Urinary bladder (tissue), 4 donors: ENCODE results near the gene MBOAT7. TPM values are rescaled to one million over a fixed set of nuclear protein-coding genes. Genes with fewer than 3 reads are reported as not detected.
"Not testable (repeated sequence)": the region's sequence is repeated elsewhere in the genome, so short reads cannot be mapped to it uniquely, and the experiment has no call there.

ENCODE experiments used
- DNase-seq: peaks from one replicate; pipeline ENCODE4 v3.0.0-alpha.2; 2015; ENCODE audit errors: extremely low spot score
- H3K27ac ChIP-seq: one replicate; pipeline ENCODE4 v1.5.1; 2013; ENCODE audit warnings: low read depth, mild to moderate bottlenecking, moderate library complexity
- H3K36me3 ChIP-seq: one replicate; pipeline ENCODE4 v1.6.1; 2013; ENCODE audit warnings: mild to moderate bottlenecking, moderate library complexity; ENCODE audit not compliant: insufficient read depth
- H3K4me1 ChIP-seq: one replicate; pipeline ENCODE4 v1.6.1; 2013; ENCODE audit warnings: mild to moderate bottlenecking, moderate library complexity; ENCODE audit not compliant: insufficient read depth
- H3K4me3 ChIP-seq: one replicate; pipeline ENCODE4 v1.5.1; 2013; ENCODE audit warnings: low read depth, low read length
- WGBS: extraction: QIAGEN DNeasy Blood & Tissue Kit; methylation state at CpG from one replicate; pipeline ENCODE4 v1.1.7; 2013; 5-methylcytosine and 5-hydroxymethylcytosine counted together
- polyA plus RNA-seq: library from polyadenylated mRNA; stranded (reverse); fragments of 200-250 nt; gene quantifications from one replicate; pipeline ENCODE4 v1.2.3, GENCODE V29; 2013
- total RNA-seq: library from RNA; depleted of rRNA; stranded (reverse); fragments of >200 nt; gene quantifications from one replicate; pipeline ENCODE4 v1.2.3, GENCODE V29; 2014
- donor health status: healthy with polysubstance abuse.
- donor health status: healthy.

The MBOAT7 gene
- total RNA-seq (22.9 TPM), polyA plus RNA-seq (69.7 TPM)

DNA sequence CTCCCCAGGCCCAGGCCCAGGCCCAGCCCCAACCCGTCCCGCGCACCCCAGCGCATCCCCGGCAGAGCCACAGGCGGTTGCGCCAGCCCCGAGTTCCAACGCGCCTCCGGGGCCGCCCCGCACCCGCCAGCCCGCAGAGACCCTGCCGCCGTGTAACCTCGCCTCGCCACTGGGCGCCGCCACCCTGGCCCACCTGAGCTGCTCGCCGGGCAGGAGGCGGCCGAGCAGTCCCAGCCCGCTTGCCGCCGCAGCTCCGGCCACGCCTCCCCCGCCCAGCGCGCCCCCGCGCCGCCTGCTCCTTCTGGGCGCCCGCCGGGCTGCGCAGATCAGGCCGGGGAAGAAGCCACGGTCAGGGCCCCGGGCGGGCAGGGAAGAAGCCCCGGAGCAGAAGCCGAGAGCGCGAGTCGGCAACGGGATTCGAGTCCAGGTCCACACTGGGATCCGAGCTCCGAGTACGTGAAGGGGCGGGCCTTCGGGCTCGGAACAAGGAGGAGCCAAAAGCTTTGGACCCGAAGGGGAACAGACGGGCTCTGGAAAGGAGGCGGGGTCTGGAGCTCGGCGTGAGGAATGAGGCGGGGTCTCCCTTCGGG lies at the start of gene MBOAT7:
Gene MBOAT7 (minus strand): TSS at position 436 of the 590 bp plus-strand sequence. CDS start 1,072 bp downstream, outside the sequence.
- Histone ChIP-seq H3K27ac (peak within 1 kb of the TSS; percentile 92), H3K36me3 (no peaks in the 10 kb centered on the region), H3K4me1 (no peaks in the 10 kb centered on the region), H3K4me3 (peak within 1 kb of the TSS; percentile 62)
- under 1% methylated on average over 64 of the region's 64 CpGs for WGBS
- DNase-seq, result no peak

- 81% methylated on average over 5 of the region's 5 CpGs for WGBS
- H3K4me3 ChIP-seq, result no peak overlapping the region
- no peaks in the 10 kb centered on the region for H3K4me1 ChIP-seq
- no peaks in the 10 kb centered on the region for H3K36me3 ChIP-seq
- DNase-seq, result no peak
- no peak overlapping the region for H3K27ac ChIP-seq
Measured at GRCh38 chr19:54233941-54234340, 44.6 kb upstream of the MBOAT7 start.

DNA sequence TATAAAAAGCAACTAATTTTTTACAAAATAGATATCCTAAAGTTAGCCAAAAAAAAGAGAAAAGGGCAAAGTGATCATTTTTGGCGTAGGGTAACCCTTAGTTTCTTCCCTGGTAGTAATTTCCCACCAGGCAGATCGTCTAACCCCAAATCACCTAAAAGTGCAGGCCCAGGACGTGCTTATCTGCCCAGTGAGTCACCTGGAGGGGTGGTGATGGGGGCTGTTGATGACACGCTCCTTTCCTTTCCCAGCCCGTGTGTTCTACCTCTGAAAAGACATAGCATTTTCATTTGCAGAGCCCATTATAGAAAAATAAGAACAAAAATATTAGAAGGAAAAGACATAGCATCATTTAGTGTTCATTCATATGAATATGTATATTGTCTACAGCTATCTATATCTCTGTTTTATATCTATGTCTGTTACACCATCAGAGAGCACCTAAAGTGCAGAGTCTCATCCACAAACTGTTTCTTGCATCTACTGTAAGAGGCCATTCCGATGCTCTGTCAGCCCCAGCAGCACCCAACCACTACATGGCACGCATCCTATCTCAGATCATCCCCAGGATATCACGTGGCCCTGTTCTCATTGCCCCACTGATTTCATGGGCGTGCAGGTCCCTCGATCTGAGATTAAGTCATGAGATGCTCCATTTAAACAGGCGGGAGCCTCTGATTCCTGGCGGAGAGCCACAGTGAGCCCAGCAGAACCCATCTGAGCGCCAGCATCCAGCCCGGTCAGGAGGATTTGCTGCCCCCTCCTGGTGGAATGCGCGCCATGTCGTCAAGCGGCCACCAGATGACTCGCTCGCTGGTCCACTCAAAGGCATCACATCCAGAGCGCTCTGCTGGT lies 41.9 kb upstream of the MBOAT7 start:
- Histone ChIP-seq H3K36me3 (no peaks in the 10 kb centered on the region), H3K4me3 (no peak overlapping the region), H3K27ac (no peak overlapping the region), H3K4me1 (no peaks in the 10 kb centered on the region)
- 18% methylated on average over 21 of the region's 21 CpGs for WGBS
- DNase-seq, result peak; percentile 43

- WGBS, result 85% methylated on average over 7 of the region's 7 CpGs
- H3K4me1 ChIP-seq, result no peaks in the 10 kb centered on the region
- no peak overlapping the region for H3K4me3 ChIP-seq
- DNase-seq, result no peak
- H3K36me3 ChIP-seq, result no peaks in the 10 kb centered on the region
- no peak overlapping the region for H3K27ac ChIP-seq
Measured at GRCh38 chr19:54230031-54230430, 40.7 kb upstream of the MBOAT7 start.

GRCh38 chr19:54229146-54229545 lies 39.8 kb upstream of the MBOAT7 start:
- Histone ChIP-seq H3K4me1 (no peaks in the 10 kb centered on the region), H3K36me3 (no peaks in the 10 kb centered on the region), H3K27ac (no peak overlapping the region), H3K4me3 (no peak overlapping the region)
- no peak for DNase-seq
- WGBS, result 88% methylated on average over 8 of the region's 8 CpGs

DNA sequence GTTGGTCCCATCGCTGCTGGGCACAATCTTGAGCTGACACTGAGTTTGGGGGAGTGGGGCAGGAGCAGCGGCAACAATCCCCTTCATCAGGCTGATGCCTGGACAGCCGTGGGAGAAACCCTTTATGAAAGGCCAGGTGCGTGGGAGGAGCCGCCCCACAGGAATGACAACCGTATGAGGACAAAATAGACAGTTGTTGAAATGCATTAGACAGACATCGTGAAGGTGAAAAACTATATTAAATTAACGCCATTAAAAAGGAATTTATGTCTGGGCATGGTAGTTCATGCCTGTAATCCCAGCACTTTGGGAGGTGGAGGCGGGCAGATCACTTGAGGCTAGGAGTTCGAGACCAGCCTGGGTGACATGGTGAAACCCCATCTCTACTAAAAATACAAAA lies 35.2 kb upstream of the MBOAT7 start:
- not testable (repeated sequence) for DNase-seq, H3K4me1 ChIP-seq, H3K36me3 ChIP-seq, H3K4me3 ChIP-seq, H3K27ac ChIP-seq
- WGBS, result 82% methylated on average over 10 of the region's 10 CpGs

- 64% methylated on average over 5 of the region's 5 CpGs for WGBS
- not testable (repeated sequence) for DNase-seq, H3K4me3 ChIP-seq, H3K27ac ChIP-seq, H3K4me1 ChIP-seq, H3K36me3 ChIP-seq
Measured at GRCh38 chr19:54223937-54224281, 34.5 kb upstream of the MBOAT7 start.

DNA sequence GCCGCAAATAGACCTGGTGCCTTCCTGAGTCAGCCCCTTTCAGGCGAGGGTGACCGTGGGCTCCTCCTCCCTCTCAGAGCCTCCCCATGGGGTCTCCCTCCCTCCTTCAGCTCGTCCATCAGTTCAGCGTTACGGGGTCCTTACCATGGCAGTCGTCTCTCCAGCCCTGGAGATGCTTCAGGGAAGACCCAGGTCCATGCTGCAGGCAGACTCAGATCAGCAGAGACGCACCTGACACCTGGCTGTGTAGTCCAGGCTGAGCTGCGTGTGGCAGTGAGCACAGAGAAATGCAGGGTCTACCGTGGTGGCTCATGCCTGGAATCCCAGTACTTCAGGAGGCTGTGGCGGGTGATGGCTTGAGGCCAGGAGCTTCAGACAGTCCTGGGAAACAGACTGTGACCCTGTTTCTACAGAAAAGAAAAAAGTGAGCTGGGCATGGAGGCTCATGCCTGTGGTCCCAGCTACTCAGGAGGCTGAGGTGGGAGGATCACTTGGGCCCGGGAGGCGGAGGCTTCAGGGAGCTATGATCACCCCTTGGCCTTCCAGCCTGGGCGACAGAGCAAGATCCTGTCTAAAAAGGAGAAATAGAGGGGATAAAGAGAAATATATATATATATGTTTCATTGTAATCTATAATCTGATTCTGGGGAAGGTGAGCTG lies 34.0 kb upstream of the MBOAT7 start:
- DNase-seq, H3K4me3 ChIP-seq, H3K27ac ChIP-seq, H3K4me1 ChIP-seq, H3K36me3 ChIP-seq: not testable (repeated sequence)
- 44% methylated on average over 14 of the region's 14 CpGs for WGBS

DNA sequence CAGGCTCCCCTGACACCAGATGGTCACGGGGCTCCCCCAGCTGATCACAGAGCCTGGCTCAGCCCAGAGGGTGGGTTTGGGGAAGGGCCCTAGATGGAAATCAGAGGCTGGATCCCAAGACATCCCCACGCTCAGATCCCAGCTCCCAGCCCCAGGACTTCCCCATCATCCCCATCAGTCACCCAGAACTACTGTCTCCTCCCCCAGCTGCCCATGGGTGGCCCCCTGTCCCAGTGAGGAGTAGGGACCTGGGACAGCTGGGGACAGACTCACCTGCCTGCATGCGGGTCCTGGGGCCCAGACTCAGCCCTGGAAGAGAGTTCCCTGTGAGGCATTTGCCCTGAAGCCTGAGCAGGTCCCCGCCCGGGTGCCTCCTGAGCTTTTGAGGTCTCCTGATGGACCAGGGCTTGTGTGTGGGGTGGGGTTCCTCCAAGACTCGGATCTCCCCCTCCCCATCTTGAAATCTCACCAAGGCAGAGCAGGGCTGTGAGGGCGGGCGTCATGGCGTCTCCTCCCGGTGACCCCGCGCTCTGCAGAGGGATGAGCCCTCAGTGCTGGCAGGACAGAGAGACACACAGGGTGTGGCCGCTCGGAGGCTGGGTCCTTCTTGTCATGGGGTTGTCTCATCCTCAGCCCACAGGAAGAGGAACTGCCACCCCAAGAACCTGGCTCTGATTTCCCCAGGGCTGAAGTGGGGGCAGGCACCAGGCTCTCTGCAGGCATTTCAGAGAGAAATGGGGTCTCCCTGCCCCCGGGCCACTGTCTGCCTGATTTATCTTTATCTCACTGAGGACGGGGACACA lies 33.3 kb upstream of the MBOAT7 start, which contains the start of gene LILRB3:
Gene LILRB3 (minus strand): TSS at position 534 of the 803 bp plus-strand sequence. CDS start 31 bp downstream, at position 503.
- H3K27ac ChIP-seq, DNase-seq, H3K4me3 ChIP-seq, H3K36me3 ChIP-seq, H3K4me1 ChIP-seq: not testable (repeated sequence)
- WGBS, result 61% methylated on average over 15 of the region's 16 CpGs

DNA sequence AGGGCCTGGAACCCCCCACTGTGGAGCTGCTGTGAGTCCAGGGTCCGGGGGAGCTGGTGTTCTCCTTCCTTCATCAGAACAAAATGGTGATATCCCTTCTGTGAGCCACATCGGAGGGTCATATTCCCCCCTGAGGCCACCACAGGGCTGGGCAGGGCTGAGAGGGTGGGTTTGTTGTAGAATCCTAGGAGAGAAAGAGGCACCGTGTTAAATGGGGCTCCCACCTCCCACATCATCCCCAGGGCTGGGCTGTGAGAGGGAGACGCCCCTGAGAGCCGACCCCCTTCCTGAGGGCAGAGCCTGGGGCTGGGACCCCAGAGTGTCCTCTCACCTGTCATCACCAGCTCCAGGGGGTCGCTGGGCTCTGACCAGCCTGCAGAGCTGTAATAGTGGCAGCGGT lies 32.6 kb upstream of the MBOAT7 start:
- H3K27ac ChIP-seq, H3K4me3 ChIP-seq, H3K4me1 ChIP-seq, DNase-seq, H3K36me3 ChIP-seq: not testable (repeated sequence)
- 81% methylated on average over 7 of the region's 7 CpGs for WGBS

DNA sequence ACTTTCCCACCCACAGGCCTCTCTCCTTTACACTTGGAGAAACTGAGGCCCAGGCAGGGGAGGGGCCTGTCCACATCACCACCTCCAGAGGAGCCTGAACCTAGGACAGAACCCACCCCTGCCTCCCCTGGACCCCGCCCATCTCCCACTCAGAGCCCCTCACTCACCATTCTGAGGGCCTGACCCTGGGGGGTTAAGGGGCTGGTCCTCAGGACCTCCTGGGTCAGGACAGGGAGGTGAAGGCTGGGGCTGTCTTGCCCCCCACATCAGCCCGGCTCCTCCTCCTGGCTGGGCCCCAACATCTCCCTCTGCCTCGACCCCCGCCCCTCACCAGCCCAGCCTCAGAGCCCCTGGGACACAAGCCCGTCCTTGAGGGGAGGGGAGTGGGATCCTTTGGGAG lies 30.3 kb upstream of the MBOAT7 start:
- H3K27ac ChIP-seq, H3K4me3 ChIP-seq, DNase-seq, H3K4me1 ChIP-seq, H3K36me3 ChIP-seq: not testable (repeated sequence)
- 83% methylated on average over 2 of the region's 5 CpGs for WGBS

DNA sequence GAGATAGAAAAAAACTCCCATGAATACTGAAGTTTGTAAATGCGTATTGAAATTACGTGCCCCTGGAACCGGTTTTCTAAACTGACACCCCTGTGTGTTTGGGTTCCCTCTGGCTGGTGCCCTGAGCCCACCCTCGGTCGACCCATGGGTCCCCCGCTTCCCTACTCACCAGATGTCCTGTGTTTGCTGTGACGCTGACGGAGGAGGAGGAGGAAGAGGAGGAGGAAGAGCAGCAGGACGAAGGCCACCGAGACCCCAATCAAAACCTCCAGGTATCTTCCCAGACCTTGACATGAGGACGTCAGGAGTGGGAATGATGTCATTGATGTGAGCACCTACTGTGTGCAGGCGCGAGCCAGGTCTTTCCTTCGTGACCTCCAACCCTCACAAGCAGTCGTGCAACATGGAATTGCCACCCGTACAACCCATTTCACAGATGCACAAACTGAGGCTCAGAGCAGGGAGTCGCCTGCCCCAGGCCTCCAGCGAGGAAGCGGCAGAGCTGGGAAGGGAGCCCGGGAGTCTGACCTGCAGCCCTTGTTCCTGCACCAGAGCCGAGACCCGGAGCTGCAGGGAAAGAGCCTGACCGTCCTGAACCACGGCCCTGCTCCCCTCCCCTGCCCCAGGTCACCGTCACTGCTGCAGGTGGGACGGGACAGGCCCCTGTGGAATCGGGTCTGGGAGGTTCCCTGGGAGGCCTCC lies 29.7 kb upstream of the MBOAT7 start:
- 86% methylated on average over 27 of the region's 27 CpGs for WGBS

GRCh38 chr19:54218259-54218658 lies 28.9 kb upstream of the MBOAT7 start:
- 76% methylated on average over 8 of the region's 8 CpGs for WGBS
- H3K4me3 ChIP-seq, result no peak overlapping the region
- no peak overlapping the region for H3K27ac ChIP-seq
- no peaks in the 10 kb centered on the region for H3K36me3 ChIP-seq
- no peaks in the 10 kb centered on the region for H3K4me1 ChIP-seq
- DNase-seq, result no peak

More for the DNA sequence above, 29.7 kb upstream of the MBOAT7 start:
- Histone ChIP-seq H3K36me3 (no peaks in the 10 kb centered on the region), H3K4me1 (no peaks in the 10 kb centered on the region), H3K27ac (no peak overlapping the region), H3K4me3 (no peak overlapping the region)
- no peak for DNase-seq
